ENCODE measurements around the gene RNF144A.
A peak's percentile ranks its signal among the peaks of the same experiment; 100 is the strongest.

The RNF144A gene

DNA sequence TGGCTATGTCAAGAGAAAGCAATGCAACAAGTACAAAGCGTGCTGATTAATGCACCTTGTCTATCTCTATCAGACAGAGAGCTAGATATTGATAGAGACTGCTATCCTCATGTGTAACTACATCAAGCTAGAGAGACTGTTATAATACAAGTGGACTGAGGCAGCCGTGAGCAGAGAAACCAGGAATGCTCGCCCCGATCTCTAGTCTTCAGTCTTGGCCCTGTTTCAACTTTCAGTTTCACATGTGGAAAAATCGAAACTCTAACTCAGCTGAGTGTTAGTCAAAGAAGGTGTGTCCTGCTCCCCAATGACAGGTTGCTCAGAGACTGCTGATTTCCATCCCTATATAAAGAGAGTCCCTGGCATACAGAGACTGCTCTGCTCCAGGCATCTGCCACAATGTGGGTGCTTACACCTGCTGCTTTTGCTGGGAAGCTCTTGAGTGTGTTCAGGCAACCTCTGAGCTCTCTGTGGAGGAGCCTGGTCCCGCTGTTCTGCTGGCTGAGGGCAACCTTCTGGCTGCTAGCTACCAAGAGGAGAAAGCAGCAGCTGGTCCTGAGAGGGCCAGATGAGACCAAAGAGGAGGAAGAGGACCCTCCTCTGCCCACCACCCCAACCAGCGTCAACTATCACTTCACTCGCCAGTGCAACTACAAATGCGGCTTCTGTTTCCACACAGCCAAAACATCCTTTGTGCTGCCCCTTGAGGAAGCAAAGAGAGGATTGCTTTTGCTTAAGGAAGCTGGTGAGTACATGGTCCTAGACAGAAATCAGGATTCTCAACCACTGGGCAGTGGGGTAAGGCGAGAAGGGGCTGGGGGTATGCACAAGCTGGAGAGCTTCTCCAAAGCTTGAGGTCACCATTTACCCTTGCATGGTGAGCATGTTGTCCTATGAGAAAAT lies 39.6 kb upstream of the RNF144A start, which contains the start of gene RSAD2:
TSS of gene RSAD2 (plus strand) at position 376 of the 903 bp plus-strand sequence. CDS start at position 400, 24 bp downstream.
- Histone ChIP-seq H3K36me3 (ENCODE audit: low read depth) (no peaks in the 10 kb centered on the region), H3K4me3 (ENCODE audit: severe bottlenecking) (no peak within 1 kb of the TSS), H3K27me3 (ENCODE audit: insufficient read depth, poor library complexity, severe bottlenecking) (no peaks in the 10 kb centered on the region), H3K27ac (ENCODE audit: poor library complexity, severe bottlenecking) (no peak within 1 kb of the TSS), H3K9me3 (ENCODE audit: severe bottlenecking) (no peaks in the 10 kb centered on the region), H3K4me1 (ENCODE audit: insufficient read depth, poor library complexity, severe bottlenecking) (no peaks in the 10 kb centered on the region)
- ATAC-seq (ENCODE audit: low read depth) (peak; percentile 76), DNase-seq (ENCODE audit: low spot score) (no peak)
- TF ChIP-seq, protein P1, sequence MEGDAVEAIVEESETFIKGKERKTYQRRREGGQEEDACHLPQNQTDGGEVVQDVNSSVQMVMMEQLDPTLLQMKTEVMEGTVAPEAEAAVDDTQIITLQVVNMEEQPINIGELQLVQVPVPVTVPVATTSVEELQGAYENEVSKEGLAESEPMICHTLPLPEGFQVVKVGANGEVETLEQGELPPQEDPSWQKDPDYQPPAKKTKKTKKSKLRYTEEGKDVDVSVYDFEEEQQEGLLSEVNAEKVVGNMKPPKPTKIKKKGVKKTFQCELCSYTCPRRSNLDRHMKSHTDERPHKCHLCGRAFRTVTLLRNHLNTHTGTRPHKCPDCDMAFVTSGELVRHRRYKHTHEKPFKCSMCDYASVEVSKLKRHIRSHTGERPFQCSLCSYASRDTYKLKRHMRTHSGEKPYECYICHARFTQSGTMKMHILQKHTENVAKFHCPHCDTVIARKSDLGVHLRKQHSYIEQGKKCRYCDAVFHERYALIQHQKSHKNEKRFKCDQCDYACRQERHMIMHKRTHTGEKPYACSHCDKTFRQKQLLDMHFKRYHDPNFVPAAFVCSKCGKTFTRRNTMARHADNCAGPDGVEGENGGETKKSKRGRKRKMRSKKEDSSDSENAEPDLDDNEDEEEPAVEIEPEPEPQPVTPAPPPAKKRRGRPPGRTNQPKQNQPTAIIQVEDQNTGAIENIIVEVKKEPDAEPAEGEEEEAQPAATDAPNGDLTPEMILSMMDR (IDR thresholded peaks at IDR 0.05; ENCODE audit: poor library complexity, severe bottlenecking) = no peak

DNA sequence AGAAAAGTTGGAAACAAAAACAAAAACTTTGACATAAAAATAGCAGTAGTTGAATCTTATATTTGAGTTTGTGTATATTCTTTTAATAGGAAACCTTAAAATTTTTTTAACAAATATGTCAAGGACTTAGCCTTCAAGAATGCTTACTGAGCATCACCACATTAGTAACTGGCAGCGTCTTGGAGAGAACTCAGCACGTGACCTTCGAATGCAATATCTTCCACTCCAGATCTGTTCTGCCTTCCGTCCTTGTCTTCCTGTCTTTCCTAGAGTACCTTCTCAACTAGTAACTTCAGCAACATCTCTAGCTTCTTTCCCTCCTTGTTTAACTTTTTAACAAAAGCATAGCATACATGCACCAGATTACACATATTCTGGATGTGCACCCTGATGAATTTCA lies 38.7 kb upstream of the RNF144A start:
- H3K27me3 ChIP-seq (ENCODE audit: insufficient read depth, poor library complexity, severe bottlenecking) = no peaks in the 10 kb centered on the region
- TF ChIP-seq, protein P1 (IDR thresholded peaks at IDR 0.05; ENCODE audit: poor library complexity, severe bottlenecking) = no peak

DNA sequence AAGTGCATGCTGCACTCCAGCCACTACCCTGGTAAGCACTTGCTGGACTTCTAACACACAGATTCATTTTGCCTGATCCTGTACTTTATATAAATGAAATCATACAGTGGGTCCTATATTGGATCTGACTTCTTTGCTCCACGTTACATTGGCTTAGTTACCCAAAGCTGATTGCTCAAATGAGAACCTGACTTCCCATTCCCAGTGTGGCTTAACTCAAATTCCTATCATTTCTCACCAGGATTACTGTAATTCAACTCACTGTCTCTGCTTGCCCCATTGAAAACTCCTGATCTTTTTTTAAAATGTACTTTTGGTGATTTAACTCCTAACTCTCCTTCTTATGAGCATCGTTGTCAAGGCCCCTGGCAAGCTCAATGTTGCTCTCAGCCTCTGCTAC lies 38.2 kb upstream of the RNF144A start:
- Histone ChIP-seq H3K27me3 (ENCODE audit: insufficient read depth, poor library complexity, severe bottlenecking) (no peaks in the 10 kb centered on the region), H3K27ac (ENCODE audit: poor library complexity, severe bottlenecking) (no peak overlapping the region), H3K4me3 (ENCODE audit: severe bottlenecking) (no peak overlapping the region), H3K4me1 (ENCODE audit: insufficient read depth, poor library complexity, severe bottlenecking) (no peaks in the 10 kb centered on the region), H3K36me3 (ENCODE audit: low read depth) (no peaks in the 10 kb centered on the region), H3K9me3 (ENCODE audit: severe bottlenecking) (no peaks in the 10 kb centered on the region)
- ATAC-seq (ENCODE audit: low read depth) (no peak), DNase-seq (ENCODE audit: low spot score) (no peak)
- TF ChIP-seq, protein P1 (IDR thresholded peaks at IDR 0.05; ENCODE audit: poor library complexity, severe bottlenecking) = no peak

More for the DNA sequence above, 38.7 kb upstream of the RNF144A start:
- H3K36me3 ChIP-seq (ENCODE audit: low read depth) = no peaks in the 10 kb centered on the region
- DNase-seq (ENCODE audit: low spot score) (no peak), ATAC-seq (ENCODE audit: low read depth) (no peak)
- H3K27ac ChIP-seq (ENCODE audit: poor library complexity, severe bottlenecking) = no peak overlapping the region
- no peak overlapping the region for H3K4me3 ChIP-seq (ENCODE audit: severe bottlenecking)
- no peaks in the 10 kb centered on the region for H3K9me3 ChIP-seq (ENCODE audit: severe bottlenecking)
- H3K4me1 ChIP-seq (ENCODE audit: insufficient read depth, poor library complexity, severe bottlenecking) = no peaks in the 10 kb centered on the region

DNA sequence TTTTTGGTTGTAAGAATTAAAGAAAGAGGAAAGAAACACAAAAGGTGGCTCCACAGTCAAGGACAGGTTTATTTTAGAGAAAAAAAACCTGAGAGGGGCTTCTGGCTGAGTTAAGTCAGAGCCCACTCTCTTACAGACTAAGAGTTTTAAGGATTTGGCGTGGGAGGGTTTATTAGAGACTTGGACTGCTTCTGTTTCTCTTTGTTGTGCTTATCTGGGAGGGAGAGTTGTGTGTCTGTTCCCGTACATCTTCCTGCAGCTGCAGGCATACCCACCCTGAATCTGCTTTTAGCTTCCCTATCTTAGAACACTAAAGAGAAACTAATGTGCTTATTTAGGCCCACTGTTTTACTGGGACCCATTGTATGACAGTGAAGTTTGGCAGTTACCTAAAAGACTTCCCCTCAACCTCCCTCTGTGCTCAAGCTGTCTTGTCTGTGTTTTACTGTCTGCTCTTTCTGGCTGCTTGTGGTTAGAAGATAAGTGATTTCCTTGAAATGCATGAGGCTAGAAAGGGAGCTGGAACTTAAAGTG lies 36.9 kb upstream of the RNF144A start:
- no peaks in the 10 kb centered on the region for H3K36me3 ChIP-seq (ENCODE audit: low read depth)
- ATAC-seq (ENCODE audit: low read depth) = no peak
- no peaks in the 10 kb centered on the region for H3K4me1 ChIP-seq (ENCODE audit: insufficient read depth, poor library complexity, severe bottlenecking)
- no peak overlapping the region for H3K27ac ChIP-seq (ENCODE audit: poor library complexity, severe bottlenecking)
- DNase-seq (ENCODE audit: low spot score) = no peak
- H3K27me3 ChIP-seq (ENCODE audit: insufficient read depth, poor library complexity, severe bottlenecking) = no peaks in the 10 kb centered on the region
- H3K9me3 ChIP-seq (ENCODE audit: severe bottlenecking) = no peaks in the 10 kb centered on the region
- TF ChIP-seq, protein P1 (IDR thresholded peaks at IDR 0.05; ENCODE audit: poor library complexity, severe bottlenecking) = no peak
- no peak overlapping the region for H3K4me3 ChIP-seq (ENCODE audit: severe bottlenecking)
